Stimulated activated CD4-positive, alpha-beta T cell treated with anti-CD3 and anti-CD28 coated beads, Interleukin-4, amount 100 ng/mL, for 48 hours (primary cell): ENCODE data around the gene ZFYVE27.
"Not testable (repeated sequence)": the region's sequence is repeated elsewhere in the genome, so short reads cannot be mapped to it uniquely, and the experiment has no call there.

Experiments used
- DNase-seq, 2 donors: peaks; one replicate each; pipeline ENCODE4 v3.0.0-alpha.2; 2020; ENCODE audit warnings: low read depth in 2 of 2

Gene ZFYVE27

GRCh38 chr10:97736902-97737769 is at the start of gene ZFYVE27:
TSS of gene ZFYVE27 (plus strand) at chr10:97737128. CDS start at chr10:97738478, 1,350 bp downstream.
- DNase-seq: peak; percentile 97

- no peak for DNase-seq
Measured at GRCh38 chr10:97687785-97688781, 48.8 kb upstream of the ZFYVE27 start.

GRCh38 chr10:97689559-97690020 is 47.3 kb upstream of the ZFYVE27 start:
- no peak for DNase-seq

- no peak for DNase-seq
Measured at GRCh38 chr10:97690133-97690532, 46.8 kb upstream of the ZFYVE27 start.

GRCh38 chr10:97698072-97698655 is 38.8 kb upstream of the ZFYVE27 start:
- not testable (repeated sequence) for DNase-seq

GRCh38 chr10:97701438-97702069 is 35.4 kb upstream of the ZFYVE27 start:
- peak; percentile 23 to 24 for DNase-seq

GRCh38 chr10:97703398-97704067 is 33.4 kb upstream of the ZFYVE27 start:
- no peak for DNase-seq

- DNase-seq: no peak
Measured at GRCh38 chr10:97704341-97704740, 32.6 kb upstream of the ZFYVE27 start.

GRCh38 chr10:97705006-97705670 is 31.8 kb upstream of the ZFYVE27 start:
- no peak for DNase-seq

- DNase-seq: no peak
Measured at GRCh38 chr10:97707134-97707861, 29.6 kb upstream of the ZFYVE27 start.

GRCh38 chr10:97708167-97708566 is 28.8 kb upstream of the ZFYVE27 start:
- DNase-seq: no peak

GRCh38 chr10:97708976-97709946 is 27.7 kb upstream of the ZFYVE27 start:
- peak; percentile 27 to 29 for DNase-seq

- no peak for DNase-seq
Measured at GRCh38 chr10:97711640-97712572, 25.0 kb upstream of the ZFYVE27 start.

GRCh38 chr10:97713339-97713825 is 23.5 kb upstream of the ZFYVE27 start, which contains the start of gene MARVELD1:
TSS of gene MARVELD1 (plus strand) at chr10:97713730. CDS start at chr10:97713877, 147 bp downstream.
- peak; percentile 15 to 17 for DNase-seq

GRCh38 chr10:97713826-97714400 is 23.0 kb upstream of the ZFYVE27 start:
- peak; percentile 22 to 34 for DNase-seq
